ENCODE measurements around the gene S100A10. TPM values are rescaled to one million over a fixed set of nuclear protein-coding genes. Genes with fewer than 3 reads are reported as not detected.

The S100A10 gene
- total RNA-seq, 1 experiment from 2014 or later, result 161 TPM

GRCh38 chr1:151998611-151999362, 5.1 kb upstream of the S100A10 start:
- POLR2A ChIA-PET, result no interaction called here
- Mint-ChIP-seq H3K9me3 (no peaks in the 10 kb centered on the region), H3K27ac (no peak overlapping the region), H3K4me3 (no peak overlapping the region), H3K4me1 (peaks cover 25% of the 10 kb centered on the region), H3K36me3 (no peaks in the 10 kb centered on the region), H3K27me3 (ENCODE audit: low read depth) (peaks cover 5% of the 10 kb centered on the region; the same call in 1 of the 2 replicates)
- no peak for ATAC-seq
- DNase-seq (ENCODE audit: low spot score), result no peak
- TF ChIP-seq TEAD1 (CRISPR knock-in tag; IDR thresholded peaks at IDR 0.05) (no peak), ZNF423 (CRISPR knock-in tag; IDR thresholded peaks at IDR 0.05) (no peak), ESRRA (CRISPR knock-in tag; IDR thresholded peaks at IDR 0.05; ENCODE audit: borderline replicate concordance) (no peak), NR3C1 (CRISPR knock-in tag; conservative IDR thresholded peaks at IDR 0.05; ENCODE audit: low read depth) (no peak)
- TF ChIP-seq, protein P1, sequence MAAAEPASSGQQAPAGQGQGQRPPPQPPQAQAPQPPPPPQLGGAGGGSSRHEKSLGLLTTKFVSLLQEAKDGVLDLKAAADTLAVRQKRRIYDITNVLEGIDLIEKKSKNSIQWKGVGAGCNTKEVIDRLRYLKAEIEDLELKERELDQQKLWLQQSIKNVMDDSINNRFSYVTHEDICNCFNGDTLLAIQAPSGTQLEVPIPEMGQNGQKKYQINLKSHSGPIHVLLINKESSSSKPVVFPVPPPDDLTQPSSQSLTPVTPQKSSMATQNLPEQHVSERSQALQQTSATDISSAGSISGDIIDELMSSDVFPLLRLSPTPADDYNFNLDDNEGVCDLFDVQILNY (CRISPR knock-in tag; IDR thresholded peaks at IDR 0.05), result no peak
- CTCF ChIA-PET, result interaction anchor here (7.3 to 7.9 kb wide), 2 partner anchors 30 to 65 kb away, joined by 149 to 293 read pairs; no protein-coding TSS in a partner anchor

DNA sequence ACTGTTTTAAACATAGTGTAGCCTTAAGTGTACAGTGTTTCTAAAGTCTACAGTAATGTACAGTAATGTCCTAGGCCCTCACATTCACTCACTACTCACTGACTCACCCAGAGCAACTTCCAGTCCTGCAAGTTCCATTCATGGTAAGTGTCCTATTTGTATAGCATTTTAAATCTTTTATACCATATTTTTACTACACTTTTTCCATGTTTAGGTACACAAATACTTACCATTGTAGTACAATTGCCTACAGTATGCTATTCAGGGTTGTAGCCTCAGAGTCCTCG, 3.6 kb upstream of the S100A10 start:
- H3K36me3 Mint-ChIP-seq, result no peaks in the 10 kb centered on the region
- no peak for TF ChIP-seq SOX15 (CRISPR knock-in tag; IDR thresholded peaks at IDR 0.05)
- no peak for TF ChIP-seq CREB1 (CRISPR knock-in tag; IDR thresholded peaks at IDR 0.05)
- TF ChIP-seq IRF2 (CRISPR knock-in tag; IDR thresholded peaks at IDR 0.05; ENCODE audit: borderline replicate concordance, low read depth), result no peak
- H3K9me3 Mint-ChIP-seq, result no peaks in the 10 kb centered on the region
- ChIA-PET POLR2A (no interaction called here), CTCF (interaction anchor here (1.0 kb wide), 1 partner anchor 88 kb away, joined by 3 read pairs; the partner anchor contains the start of gene THEM4)
- H3K27me3 Mint-ChIP-seq (ENCODE audit: low read depth), result peaks cover 8% of the 10 kb centered on the region; the same call in 1 of the 2 replicates
- no peak overlapping the region for H3K27ac Mint-ChIP-seq
- no peak for DNase-seq (ENCODE audit: low spot score)
- peaks cover 34% of the 10 kb centered on the region for H3K4me1 Mint-ChIP-seq
- no peak overlapping the region for H3K4me3 Mint-ChIP-seq
- ATAC-seq, result no peak

- no peak overlapping the region for H3K4me3 Mint-ChIP-seq
- H3K27ac Mint-ChIP-seq, result no peak overlapping the region
- ChIA-PET POLR2A (no interaction called here), CTCF (interaction anchor here (0.6 to 6.6 kb wide), 11 partner anchors 19 to 156 kb away, joined by 3 to 74 read pairs (median 3); partner anchors contain the start of genes C2CD4D and S100A11)
- H3K27me3 Mint-ChIP-seq (ENCODE audit: low read depth), result peaks cover 8% of the 10 kb centered on the region; the same call in 1 of the 2 replicates
- DNase-seq (ENCODE audit: low spot score) (no peak), ATAC-seq (no peak)
- TF ChIP-seq, protein P2, sequence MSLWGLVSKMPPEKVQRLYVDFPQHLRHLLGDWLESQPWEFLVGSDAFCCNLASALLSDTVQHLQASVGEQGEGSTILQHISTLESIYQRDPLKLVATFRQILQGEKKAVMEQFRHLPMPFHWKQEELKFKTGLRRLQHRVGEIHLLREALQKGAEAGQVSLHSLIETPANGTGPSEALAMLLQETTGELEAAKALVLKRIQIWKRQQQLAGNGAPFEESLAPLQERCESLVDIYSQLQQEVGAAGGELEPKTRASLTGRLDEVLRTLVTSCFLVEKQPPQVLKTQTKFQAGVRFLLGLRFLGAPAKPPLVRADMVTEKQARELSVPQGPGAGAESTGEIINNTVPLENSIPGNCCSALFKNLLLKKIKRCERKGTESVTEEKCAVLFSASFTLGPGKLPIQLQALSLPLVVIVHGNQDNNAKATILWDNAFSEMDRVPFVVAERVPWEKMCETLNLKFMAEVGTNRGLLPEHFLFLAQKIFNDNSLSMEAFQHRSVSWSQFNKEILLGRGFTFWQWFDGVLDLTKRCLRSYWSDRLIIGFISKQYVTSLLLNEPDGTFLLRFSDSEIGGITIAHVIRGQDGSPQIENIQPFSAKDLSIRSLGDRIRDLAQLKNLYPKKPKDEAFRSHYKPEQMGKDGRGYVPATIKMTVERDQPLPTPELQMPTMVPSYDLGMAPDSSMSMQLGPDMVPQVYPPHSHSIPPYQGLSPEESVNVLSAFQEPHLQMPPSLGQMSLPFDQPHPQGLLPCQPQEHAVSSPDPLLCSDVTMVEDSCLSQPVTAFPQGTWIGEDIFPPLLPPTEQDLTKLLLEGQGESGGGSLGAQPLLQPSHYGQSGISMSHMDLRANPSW (CRISPR knock-in tag; conservative IDR thresholded peaks at IDR 0.05; ENCODE audit: low read depth), result no peak
- TF ChIP-seq MXD4 (CRISPR knock-in tag; IDR thresholded peaks at IDR 0.05; ENCODE audit: borderline replicate concordance), result no peak
- TF ChIP-seq, protein P3, sequence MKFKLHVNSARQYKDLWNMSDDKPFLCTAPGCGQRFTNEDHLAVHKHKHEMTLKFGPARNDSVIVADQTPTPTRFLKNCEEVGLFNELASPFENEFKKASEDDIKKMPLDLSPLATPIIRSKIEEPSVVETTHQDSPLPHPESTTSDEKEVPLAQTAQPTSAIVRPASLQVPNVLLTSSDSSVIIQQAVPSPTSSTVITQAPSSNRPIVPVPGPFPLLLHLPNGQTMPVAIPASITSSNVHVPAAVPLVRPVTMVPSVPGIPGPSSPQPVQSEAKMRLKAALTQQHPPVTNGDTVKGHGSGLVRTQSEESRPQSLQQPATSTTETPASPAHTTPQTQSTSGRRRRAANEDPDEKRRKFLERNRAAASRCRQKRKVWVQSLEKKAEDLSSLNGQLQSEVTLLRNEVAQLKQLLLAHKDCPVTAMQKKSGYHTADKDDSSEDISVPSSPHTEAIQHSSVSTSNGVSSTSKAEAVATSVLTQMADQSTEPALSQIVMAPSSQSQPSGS (CRISPR knock-in tag; IDR thresholded peaks at IDR 0.05; ENCODE audit: borderline replicate concordance, low read depth), result no peak
- no peak for TF ChIP-seq FOXJ3 (CRISPR knock-in tag; IDR thresholded peaks at IDR 0.05; ENCODE audit: borderline replicate concordance)
- TF ChIP-seq, protein P4, sequence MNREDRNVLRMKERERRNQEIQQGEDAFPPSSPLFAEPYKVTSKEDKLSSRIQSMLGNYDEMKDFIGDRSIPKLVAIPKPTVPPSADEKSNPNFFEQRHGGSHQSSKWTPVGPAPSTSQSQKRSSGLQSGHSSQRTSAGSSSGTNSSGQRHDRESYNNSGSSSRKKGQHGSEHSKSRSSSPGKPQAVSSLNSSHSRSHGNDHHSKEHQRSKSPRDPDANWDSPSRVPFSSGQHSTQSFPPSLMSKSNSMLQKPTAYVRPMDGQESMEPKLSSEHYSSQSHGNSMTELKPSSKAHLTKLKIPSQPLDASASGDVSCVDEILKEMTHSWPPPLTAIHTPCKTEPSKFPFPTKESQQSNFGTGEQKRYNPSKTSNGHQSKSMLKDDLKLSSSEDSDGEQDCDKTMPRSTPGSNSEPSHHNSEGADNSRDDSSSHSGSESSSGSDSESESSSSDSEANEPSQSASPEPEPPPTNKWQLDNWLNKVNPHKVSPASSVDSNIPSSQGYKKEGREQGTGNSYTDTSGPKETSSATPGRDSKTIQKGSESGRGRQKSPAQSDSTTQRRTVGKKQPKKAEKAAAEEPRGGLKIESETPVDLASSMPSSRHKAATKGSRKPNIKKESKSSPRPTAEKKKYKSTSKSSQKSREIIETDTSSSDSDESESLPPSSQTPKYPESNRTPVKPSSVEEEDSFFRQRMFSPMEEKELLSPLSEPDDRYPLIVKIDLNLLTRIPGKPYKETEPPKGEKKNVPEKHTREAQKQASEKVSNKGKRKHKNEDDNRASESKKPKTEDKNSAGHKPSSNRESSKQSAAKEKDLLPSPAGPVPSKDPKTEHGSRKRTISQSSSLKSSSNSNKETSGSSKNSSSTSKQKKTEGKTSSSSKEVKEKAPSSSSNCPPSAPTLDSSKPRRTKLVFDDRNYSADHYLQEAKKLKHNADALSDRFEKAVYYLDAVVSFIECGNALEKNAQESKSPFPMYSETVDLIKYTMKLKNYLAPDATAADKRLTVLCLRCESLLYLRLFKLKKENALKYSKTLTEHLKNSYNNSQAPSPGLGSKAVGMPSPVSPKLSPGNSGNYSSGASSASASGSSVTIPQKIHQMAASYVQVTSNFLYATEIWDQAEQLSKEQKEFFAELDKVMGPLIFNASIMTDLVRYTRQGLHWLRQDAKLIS (CRISPR knock-in tag; IDR thresholded peaks at IDR 0.05; ENCODE audit: borderline replicate concordance), result no peak
- TF ChIP-seq RORB (CRISPR knock-in tag; IDR thresholded peaks at IDR 0.05), result no peak
- TF ChIP-seq ZNF317 (CRISPR knock-in tag; IDR thresholded peaks at IDR 0.05; ENCODE audit: borderline replicate concordance, low read depth), result no peak
- TF ChIP-seq HMGXB4 (CRISPR knock-in tag; IDR thresholded peaks at IDR 0.05), result no peak
- no peak for TF ChIP-seq NR2C2 (CRISPR knock-in tag; IDR thresholded peaks at IDR 0.05)
- H3K36me3 Mint-ChIP-seq, result no peaks in the 10 kb centered on the region
- no peaks in the 10 kb centered on the region for H3K9me3 Mint-ChIP-seq
- H3K4me1 Mint-ChIP-seq, result peaks cover 40% of the 10 kb centered on the region
These were observed 2.1 kb upstream of the S100A10 start for GRCh38 chr1:151995774-151996173.

All from WTC11 (cell line).